ENCODE data around the gene RASL10A.

Gene RASL10A

DNA sequence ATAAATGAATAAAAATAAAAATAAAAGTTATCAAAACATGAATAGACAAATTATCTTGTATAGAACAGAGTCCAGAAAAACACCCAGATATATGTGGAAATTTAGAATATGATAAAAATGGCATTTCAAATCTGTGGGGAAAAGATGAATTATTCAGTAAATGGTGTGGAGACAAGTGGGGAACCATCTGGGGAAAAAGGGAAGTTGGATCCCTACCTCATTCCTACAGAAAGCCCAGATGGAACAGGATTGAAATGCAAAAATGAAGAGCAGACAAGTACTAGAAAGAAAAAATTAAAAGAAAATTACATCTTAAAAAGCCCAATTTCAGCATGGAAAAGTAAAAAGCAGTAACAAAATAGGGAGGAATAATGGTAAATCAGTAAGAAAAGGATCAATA is 8.1 kb upstream of the RASL10A start:
- DNase-seq (ENCODE audit: low spot score) = no peak

DNA sequence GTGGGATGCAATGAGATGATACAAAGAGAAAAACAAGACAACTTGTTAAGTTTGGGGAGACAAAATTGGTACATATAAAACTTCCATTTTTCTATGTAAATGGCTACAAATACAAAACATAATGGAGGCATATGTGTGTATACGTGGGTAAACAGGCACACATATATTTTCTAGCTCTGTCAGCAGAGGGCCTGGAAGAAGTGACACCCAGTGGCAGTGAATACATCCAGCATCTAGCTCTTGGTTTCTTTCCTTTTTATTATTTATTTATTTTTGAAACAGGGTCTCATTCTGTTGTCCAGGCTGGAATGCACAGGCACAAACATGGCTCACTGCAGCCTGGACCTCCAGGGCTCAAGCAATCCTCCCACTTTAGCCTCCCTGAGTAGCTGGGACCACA is 5.0 kb upstream of the RASL10A start:
- DNase-seq (ENCODE audit: low spot score) = no peak

DNA sequence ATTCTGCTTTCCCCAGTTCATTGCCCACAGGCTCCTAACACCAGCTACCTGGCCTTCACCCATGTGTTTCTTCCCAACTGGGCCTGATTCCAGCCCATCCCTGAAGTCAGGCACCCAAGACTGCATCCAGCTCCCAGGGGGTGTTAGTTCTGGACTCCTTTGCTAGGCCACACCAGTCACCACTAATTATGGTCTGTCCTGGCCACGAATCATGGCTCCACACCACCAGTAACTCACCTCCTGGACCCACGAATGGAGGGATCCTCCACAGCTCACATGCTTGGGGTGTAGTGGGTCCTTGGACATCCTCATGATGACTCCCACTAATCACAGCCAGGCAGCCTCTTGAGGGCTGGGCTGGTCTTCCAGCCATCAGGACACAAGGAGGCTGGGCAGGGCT is 3.6 kb upstream of the RASL10A start:
- DNase-seq (ENCODE audit: low spot score) = no peak

DNA sequence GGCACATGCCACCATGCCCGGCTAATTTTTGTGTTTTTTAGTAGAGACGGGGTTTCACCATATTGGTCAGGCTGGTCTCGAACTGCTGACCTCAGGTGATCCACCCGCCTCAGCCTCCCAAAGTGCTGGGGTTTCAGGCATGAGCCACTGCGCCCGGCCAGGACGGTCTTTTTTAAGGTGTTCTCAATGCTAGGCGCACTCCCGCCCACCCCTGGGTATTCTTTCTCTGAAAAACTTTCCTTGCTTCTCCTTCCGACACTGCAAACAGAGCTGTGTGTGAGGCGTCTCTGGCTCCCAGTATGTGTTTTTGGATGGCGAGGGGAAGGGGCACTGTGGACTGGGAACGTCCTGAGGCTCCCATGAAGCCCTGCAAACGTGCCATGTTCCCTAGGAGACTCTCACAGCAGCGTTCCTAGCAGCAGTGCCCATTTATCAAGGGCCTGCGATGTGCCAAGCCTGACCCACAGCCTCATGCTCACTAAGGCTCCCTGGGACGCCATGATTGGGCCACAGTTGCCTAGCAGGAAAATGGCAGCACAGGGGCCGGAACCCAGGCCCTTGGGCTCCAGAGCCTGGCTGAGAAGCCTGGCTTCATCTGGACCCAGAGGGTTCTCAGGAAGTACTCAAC is 2.4 kb upstream of the RASL10A start:
- no peak for DNase-seq (ENCODE audit: low spot score)

- DNase-seq (ENCODE audit: low spot score) = no peak
Measured at GRCh38 chr22:29316141-29316828, 788 bp upstream of the RASL10A start.

DNA sequence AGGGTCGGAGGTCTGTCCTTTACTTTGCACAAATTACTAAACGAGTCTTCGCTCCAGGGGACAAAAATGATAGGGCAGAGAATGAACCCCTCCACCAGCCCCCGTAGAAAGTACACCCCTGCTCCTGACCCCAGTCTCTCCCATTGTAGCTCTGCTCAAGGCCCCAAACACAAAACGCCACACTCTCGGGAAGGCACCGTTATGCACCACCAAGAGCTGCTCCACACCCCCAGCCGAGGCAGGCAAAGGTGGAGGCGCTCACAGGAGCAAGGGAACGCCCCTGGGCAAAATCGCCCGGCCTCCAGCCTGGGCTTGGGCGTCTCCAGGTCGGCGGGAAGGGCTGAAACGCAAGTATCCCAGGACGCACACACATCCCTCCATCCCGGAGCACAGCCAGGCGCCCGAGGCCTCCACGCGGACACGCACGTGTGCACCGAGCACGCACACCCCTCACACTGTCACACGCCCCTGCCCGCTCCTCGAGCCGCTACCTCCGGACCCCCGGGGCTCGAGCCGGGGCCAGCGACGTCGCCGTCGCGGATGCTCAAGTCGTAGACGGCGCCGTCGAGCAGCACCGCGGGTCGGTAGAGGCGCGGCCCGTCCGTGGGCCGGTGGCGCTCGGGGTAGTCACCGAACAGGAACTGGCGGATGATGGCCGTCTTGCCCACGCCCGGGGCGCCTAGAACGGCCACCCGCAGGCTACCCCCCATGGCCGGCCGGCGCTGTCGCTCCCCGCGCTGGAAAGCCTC is 786 bp downstream of the RASL10A start:
- DNase-seq (ENCODE audit: low spot score) = no peak

DNA sequence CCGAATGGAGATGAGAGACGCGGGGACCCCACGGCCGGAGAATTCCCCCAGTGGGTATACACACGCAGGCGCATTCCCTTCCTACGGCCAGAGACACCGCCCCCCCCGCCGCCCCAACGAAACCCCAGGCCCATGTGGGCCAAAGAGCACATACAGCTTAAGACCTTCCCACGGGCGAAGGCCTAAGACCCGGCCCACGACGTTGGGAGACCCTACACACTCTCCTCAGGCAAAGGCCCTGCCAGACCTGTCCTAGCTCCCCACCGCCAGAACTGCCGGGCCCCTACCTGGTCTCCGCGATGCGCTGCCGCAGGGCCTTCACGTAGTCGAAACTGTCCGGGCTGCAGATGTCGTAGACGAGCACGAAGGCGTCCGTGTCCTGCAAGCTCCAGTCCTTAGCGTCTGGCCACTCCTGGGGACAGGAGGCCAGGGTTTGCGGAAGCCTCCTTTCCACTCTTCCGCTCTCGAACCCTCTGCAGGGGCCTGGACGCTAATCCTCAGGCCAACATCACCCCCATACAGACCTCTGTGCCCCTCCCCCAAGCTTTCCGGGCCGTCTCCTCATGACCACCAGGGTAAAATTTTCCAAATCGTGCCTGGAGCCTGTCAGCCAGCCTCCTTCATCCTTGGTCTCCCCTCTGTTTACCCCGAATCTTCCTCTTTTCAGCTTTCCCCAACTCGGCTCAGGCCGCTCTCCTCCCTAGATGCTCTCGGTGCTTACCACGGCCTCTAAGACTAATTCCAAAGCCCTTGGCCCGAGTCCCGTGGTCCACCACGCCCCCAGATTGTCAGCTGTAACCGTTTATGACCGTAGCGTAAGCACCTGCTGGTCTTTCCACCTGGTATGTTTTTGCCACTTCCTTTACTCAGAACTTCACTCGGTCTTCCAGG is 1.7 kb downstream of the RASL10A start:
- DNase-seq (ENCODE audit: low spot score) = no peak

- DNase-seq (ENCODE audit: low spot score) = peak; percentile 57
Measured at GRCh38 chr22:29313126-29313575, 2.3 kb downstream of the RASL10A start.

DNA sequence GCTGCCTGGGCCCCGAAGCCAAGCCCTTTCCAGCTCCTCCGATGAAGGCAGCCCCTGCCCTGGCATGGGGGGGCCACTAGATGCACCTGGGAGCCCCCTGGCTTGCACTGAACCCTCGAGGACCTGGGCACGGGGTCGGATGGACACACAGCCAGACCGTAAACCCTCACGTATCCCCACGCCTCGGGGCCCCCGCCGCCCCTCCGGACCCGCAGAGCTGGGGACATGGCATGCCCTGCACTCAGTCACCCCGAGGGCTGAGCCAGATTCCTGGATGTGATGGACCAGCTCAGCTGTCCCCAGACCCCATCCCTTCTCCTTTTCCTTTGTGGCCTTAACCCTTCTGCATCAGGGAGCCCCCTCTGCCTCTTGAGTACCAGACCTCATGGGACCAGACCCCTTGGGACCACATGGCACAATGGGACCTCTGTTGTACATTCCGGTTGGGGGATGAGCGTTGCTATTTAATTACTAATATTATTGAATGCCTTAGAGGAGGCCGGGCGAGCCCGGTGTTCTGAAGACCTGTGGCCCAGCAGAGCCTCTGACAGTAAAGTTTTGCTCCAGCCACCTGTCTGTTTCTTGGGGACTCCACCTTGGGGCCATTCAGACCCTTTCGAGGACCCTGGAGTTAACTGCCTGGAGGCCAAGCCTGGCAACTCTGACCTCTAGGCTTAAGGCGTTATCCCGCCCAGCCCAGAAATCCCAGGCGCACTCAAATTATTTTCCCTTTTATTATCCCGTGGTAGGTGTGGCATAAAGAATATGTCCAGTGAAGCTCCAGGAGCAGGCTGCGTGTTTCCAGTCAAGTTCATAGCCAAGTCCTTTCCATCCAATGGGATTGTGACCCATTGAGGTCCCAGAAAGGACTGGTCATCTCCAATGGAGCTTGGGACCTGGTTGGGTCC is 3.0 kb downstream of the RASL10A start:
- DNase-seq (ENCODE audit: low spot score) = no peak

- DNase-seq (ENCODE audit: low spot score) = no peak
Measured at GRCh38 chr22:29311464-29312217, 3.9 kb downstream of the RASL10A start.

- DNase-seq (ENCODE audit: low spot score) = peak; percentile 86
Measured at GRCh38 chr22:29310863-29311339, 4.6 kb downstream of the RASL10A start.

DNA sequence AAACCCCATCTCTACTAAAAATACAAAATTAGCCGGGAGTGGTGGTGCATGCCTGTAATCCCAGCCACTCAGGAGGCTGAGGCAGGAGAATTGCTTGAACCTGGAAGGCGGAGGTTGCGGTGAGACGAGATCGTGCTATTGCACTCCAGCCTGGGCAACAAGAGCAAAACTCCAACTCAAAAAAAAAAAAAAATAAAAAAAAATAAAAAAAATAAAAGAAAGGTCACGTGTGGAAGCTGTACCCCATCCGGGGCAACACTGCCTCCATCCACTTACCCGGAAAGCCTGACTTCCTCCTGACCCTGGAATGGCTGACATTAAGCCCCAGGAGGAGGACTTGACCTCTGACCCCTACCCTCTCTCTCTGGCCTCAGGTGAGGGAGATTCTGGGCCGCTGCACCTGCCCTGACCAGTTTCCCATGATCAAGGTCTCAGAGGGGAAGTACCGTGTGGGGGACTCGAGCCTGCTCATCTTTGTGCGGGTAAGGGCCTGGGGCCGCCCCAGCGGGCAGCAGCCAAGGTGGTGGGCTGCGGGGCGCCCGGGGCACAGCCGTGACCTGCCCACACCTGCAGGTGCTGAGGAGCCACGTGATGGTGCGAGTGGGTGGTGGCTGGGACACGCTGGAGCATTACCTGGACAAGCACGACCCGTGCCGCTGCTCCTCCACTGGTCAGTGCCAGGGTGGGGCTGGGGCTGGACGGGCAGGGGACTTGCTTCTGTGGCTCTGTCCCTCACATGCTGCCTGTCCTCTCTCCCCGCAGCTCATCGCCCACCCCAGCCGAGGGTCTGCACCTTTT is 5.2 kb downstream of the RASL10A start:
- DNase-seq (ENCODE audit: low spot score) = no peak

DNA sequence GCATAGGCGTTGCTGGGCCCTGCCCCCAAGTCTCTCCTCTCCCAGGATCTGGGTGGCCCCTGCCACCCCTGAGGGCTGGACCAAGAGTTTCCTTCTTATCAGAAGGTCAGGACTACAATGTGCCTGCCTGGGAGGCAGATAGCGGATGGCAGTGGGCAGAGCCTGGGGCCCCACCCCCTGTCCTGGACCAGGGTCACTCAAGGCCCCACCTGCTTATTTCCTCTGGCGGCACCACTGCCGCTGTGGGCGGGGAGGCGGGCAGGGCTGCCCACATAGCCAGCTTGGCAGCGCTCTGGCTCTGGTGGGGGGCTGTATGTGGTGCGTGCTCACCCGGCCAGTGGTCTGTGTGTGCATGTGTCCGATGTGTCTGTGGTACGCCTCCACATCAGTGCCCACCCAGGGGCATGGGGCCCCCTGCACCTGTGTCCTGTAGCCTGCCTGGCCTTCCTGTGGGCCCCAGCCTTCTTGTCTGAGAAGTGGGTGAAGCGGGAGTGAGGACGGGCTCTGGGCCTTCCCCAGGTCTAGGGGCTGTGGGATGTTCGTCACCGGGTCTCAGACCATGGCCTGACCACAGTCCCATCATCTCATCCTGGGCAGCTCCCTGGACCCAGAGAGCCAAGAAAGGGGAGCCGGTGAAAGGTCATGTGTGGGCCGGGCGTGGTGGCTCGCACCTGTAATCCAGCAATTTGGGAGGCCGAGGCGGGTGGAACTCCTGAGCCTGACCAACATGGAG is 6.0 kb downstream of the RASL10A start:
- DNase-seq (ENCODE audit: low spot score) = peak; percentile 70

GRCh38 chr22:29308791-29309262 is 6.7 kb downstream of the RASL10A start:
- DNase-seq (ENCODE audit: low spot score) = peak; percentile 32

DNA sequence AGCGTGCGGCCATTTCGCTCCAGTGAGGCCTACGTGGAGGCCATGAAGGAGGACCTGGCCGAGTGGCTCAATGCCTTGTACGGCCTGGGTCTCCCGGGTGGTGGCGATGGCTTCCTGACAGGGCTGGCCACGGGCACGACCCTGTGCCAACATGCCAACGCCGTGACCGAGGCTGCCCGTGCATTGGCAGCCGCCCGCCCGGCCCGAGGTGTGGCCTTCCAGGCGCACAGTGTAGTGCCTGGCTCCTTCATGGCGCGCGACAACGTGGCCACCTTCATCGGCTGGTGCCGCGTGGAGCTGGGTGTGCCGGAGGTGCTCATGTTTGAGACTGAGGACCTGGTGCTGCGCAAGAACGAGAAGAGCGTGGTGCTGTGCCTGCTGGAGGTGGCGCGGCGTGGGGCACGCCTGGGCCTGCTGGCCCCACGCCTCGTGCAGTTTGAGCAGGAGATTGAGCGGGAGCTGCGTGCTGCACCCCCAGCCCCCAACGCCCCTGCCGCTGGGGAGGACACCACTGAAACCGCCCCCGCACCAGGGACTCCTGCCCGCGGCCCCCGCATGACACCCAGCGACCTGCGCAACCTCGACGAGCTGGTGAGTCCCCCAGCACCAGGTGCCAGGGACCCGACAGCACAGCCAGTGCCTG is 7.2 kb downstream of the RASL10A start:
- no peak for DNase-seq (ENCODE audit: low spot score)

- peak; percentile 34 for DNase-seq (ENCODE audit: low spot score)
Measured at GRCh38 chr22:29307596-29308147, 7.8 kb downstream of the RASL10A start.

DNA sequence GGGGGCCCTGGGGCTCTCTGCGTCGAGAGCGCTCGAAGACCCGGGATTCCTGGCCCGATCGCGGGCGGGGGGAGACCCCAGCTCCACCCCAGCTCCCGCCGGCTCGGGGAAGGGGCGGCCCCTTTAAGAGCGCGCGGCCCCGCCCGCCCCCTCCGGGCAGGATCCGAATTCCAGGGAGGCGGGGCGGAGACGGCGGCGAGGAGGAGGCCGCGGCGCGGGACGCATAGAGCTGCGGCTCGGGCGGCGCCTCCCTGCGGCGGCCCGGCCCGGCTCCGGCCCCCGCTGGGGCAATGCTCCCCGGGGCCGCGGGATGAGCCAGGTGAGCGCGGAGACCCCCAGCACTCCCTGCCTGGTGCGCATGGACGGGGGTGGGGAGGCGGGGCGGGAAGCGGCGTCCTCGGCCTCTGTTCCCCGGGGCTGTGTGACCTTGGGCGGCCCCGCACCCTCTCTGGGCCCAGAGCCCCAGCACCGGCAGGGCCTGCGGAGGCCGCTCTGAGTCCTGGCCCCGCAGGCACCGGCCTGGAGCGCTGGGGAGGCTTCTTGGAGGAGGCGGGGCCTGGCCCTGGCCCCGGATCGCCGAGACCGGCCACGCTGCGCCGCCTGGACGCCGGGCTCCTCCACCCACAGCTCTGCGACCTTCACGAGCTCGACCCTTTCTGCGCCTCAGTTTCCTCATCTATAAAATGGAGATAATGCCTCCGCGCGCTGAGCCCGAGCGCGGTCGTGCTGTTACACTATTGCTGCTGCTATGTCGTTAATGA is 8.5 kb downstream of the RASL10A start:
- DNase-seq (ENCODE audit: low spot score) = peak; percentile 70
